ENCODE measurements around the gene IGFN1. TPM values are rescaled to one million over a fixed set of nuclear protein-coding genes. Genes with fewer than 3 reads are reported as not detected.

The IGFN1 gene
- total RNA-seq, 1 experiment from 2014 or later, result not detected

DNA sequence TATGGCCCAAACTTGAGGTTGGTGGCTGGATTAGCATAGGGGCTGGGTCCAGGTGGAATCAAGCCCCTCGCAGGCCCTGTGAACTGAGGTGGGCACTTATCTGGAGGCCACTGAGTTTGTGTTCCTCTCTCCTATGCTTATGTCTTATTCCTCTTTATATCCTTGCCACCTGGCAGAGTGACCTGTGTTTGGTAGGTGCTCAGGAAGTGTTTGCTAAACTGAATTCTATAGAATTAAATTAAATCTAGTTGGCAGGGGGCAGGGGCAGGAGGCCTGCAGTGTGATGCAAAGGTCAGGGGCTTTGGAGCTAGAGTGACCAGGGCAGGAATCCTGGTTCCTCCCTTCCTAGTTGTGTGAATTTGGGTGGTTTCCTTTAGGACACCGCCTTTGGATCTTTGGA, 35.3 kb upstream of the IGFN1 start:
- peaks cover 15 to 28% (median 19%) of the 10 kb centered on the region in 3 experiments; a peak in 6 of 7 replicates for H3K36me3 Mint-ChIP-seq (ENCODE audit: insufficient read depth in 1 of 3, low read depth in 3 of 3)
- Histone ChIP-seq H3K27ac (ENCODE audit: insufficient read length, low read depth, low read length) (no peak overlapping the region), H3K4me1 (ENCODE audit: insufficient read depth, low read length) (peaks cover 4% of the 10 kb centered on the region; the same call in 1 of the 2 replicates), H3K18ac (ENCODE audit: insufficient read length, low read depth, low read length) (no peak overlapping the region), H2AK5ac (ENCODE audit: insufficient read length, low read length) (no peak overlapping the region), H3K56ac (ENCODE audit: insufficient read length, low read depth, low read length) (no peak overlapping the region), H3K23me2 (ENCODE audit: insufficient read length, low read depth, low read length, poor library complexity, severe bottlenecking) (no peaks in the 10 kb centered on the region), H2BK15ac (ENCODE audit: low read depth, low read length) (no peak overlapping the region), H3K9ac (ENCODE audit: extremely low read depth, insufficient read length, low read length) (no peak overlapping the region), H4K5ac (ENCODE audit: insufficient read length, low read depth, low read length) (no peak overlapping the region), H4K91ac (ENCODE audit: insufficient read length, low read depth, low read length) (no peak overlapping the region), H2AFZ (ENCODE audit: low read length) (no peak overlapping the region), H3T11ph (ENCODE audit: low read length) (no peak overlapping the region), H4K8ac (replicated peaks; ENCODE audit: insufficient read length, low read depth, low read length) (no peak overlapping the region), H2BK5ac (ENCODE audit: insufficient read length, low read length) (no peak overlapping the region), H3K79me2 (ENCODE audit: insufficient read depth, low read length) (no peaks in the 10 kb centered on the region), H3K14ac (ENCODE audit: insufficient read depth, low read length) (no peak overlapping the region), H3K4ac (ENCODE audit: low read depth, low read length) (no peak overlapping the region), H2BK20ac (ENCODE audit: low read depth, low read length, poor library complexity, severe bottlenecking) (no peak overlapping the region), H3K9me3 (ENCODE audit: control insufficient read depth, low read depth, low read length) (no peaks in the 10 kb centered on the region), H2BK12ac (ENCODE audit: insufficient read length, low read depth, low read length) (no peak overlapping the region), H3K27me3 (ENCODE audit: insufficient read depth, low read length) (no peaks in the 10 kb centered on the region), H3K23ac (ENCODE audit: insufficient read length, low read depth, low read length) (no peak overlapping the region), H3K4me2 (ENCODE audit: insufficient read depth, insufficient read length, low read length) (no peak overlapping the region), H3K79me1 (ENCODE audit: insufficient read depth, low read depth, low read length, poor library complexity, severe bottlenecking) (no peaks in the 10 kb centered on the region), H2BK120ac (ENCODE audit: low read depth, low read length, poor library complexity, severe bottlenecking) (no peak overlapping the region), H4K20me1 (ENCODE audit: control insufficient read depth, insufficient read depth, insufficient read length) (peaks cover 2% of the 10 kb centered on the region)
- H3K4me1 Mint-ChIP-seq, result peaks cover 20 to 23% of the 10 kb centered on the region in 2 experiments
- H3K4me3 Mint-ChIP-seq, result no peak overlapping the region
- WGBS (ENCODE audit: extremely low coverage, insufficient read length, low lambda C conversion rate), result no CpG with 5 or more reads among the region's 2 CpGs
- peak overlapping the region in 1 of 3 experiments; percentile 44; a peak in 1 of 7 replicates for H3K27ac Mint-ChIP-seq
- no peaks in the 10 kb centered on the region for H3K9me3 Mint-ChIP-seq
- H3K27me3 Mint-ChIP-seq (ENCODE audit: low read depth), result peaks cover 5% of the 10 kb centered on the region; the same call in 1 of the 2 replicates
- DNase-seq, result no peak
- TF ChIP-seq, protein P1, sequence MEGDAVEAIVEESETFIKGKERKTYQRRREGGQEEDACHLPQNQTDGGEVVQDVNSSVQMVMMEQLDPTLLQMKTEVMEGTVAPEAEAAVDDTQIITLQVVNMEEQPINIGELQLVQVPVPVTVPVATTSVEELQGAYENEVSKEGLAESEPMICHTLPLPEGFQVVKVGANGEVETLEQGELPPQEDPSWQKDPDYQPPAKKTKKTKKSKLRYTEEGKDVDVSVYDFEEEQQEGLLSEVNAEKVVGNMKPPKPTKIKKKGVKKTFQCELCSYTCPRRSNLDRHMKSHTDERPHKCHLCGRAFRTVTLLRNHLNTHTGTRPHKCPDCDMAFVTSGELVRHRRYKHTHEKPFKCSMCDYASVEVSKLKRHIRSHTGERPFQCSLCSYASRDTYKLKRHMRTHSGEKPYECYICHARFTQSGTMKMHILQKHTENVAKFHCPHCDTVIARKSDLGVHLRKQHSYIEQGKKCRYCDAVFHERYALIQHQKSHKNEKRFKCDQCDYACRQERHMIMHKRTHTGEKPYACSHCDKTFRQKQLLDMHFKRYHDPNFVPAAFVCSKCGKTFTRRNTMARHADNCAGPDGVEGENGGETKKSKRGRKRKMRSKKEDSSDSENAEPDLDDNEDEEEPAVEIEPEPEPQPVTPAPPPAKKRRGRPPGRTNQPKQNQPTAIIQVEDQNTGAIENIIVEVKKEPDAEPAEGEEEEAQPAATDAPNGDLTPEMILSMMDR (conservative IDR thresholded peaks at IDR 0.05), result no peak
